ENCODE results near the gene SEBOX. TPM values are rescaled to one million over a fixed set of nuclear protein-coding genes. Genes with fewer than 3 reads are reported as not detected.
A peak's percentile ranks its signal among the peaks of the same experiment; 100 is the strongest.
"Not testable (repeated sequence)": the region's sequence is repeated elsewhere in the genome, so short reads cannot be mapped to it uniquely, and the experiment has no call there.

Gene SEBOX
- total RNA-seq, 1 donor from 2014 or later, result not detected

DNA sequence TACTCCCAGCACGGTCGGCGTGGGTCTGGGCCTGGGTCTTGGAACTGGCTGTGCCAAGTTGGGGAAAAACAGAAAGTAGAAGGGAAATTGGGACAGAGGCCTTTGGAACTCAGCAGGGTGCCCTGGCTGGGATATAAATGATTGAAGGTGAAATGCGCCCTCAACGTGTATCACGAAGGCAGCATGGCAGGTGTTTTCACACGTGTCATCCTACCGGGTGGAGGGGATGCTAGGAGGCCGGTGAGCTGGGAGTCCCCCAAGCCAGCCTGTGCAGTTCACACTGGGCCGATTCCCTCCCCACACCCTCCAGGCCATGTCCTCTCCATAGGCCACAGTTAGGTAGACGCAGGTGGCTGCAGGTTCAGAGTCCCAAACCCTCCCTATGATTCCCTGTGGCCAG is 23.5 kb downstream of the SEBOX start:
- Mint-ChIP-seq H3K4me3 (ENCODE audit: unreplicated experiment) (no peak overlapping the region), H3K9me3 (ENCODE audit: unreplicated experiment) (no peaks in the 10 kb centered on the region), H3K36me3 (ENCODE audit: low read depth, unreplicated experiment) (peaks cover 17% of the 10 kb centered on the region), H3K27me3 (ENCODE audit: low read depth, unreplicated experiment) (no peaks in the 10 kb centered on the region), H3K27ac (ENCODE audit: unreplicated experiment) (no peak overlapping the region), H3K4me1 (ENCODE audit: low read depth, unreplicated experiment) (peaks cover 30% of the 10 kb centered on the region)
- Histone ChIP-seq H3K4me3 (ENCODE audit: insufficient read depth, low read depth, low read length) (no peak overlapping the region), H3K9me3 (ENCODE audit: insufficient read depth, low read depth, low read length) (no peaks in the 10 kb centered on the region), H2AFZ (ENCODE audit: low read depth, low read length) (no peak overlapping the region), H3K27me3 (ENCODE audit: insufficient read depth, low read length) (no peaks in the 10 kb centered on the region), H3K9ac (ENCODE audit: low read length) (no peak overlapping the region), H3K27ac (ENCODE audit: low read depth, low read length) (no peak overlapping the region), H3K4me2 (ENCODE audit: low read length) (no peak overlapping the region), H3K4me1 (ENCODE audit: insufficient read depth, low read length) (peaks cover 42% of the 10 kb centered on the region), H3K79me2 (ENCODE audit: insufficient read depth, low read length) (peaks cover 73% of the 10 kb centered on the region), H3K36me3 (ENCODE audit: insufficient read depth, low read length) (peaks cover 44% of the 10 kb centered on the region), H4K20me1 (ENCODE audit: insufficient read depth, low read length) (peaks cover 80% of the 10 kb centered on the region)
- FAIRE-seq, result no peak
- TF ChIP-seq CTCF (IDR thresholded peaks at IDR 0.05; ENCODE audit: insufficient read depth, low read depth, low read length) (no peak), EZH2 (IDR thresholded peaks at IDR 0.05; ENCODE audit: insufficient read depth, low read length) (no peak)
- no peak for DNase-seq (ENCODE audit: low read depth)

DNA sequence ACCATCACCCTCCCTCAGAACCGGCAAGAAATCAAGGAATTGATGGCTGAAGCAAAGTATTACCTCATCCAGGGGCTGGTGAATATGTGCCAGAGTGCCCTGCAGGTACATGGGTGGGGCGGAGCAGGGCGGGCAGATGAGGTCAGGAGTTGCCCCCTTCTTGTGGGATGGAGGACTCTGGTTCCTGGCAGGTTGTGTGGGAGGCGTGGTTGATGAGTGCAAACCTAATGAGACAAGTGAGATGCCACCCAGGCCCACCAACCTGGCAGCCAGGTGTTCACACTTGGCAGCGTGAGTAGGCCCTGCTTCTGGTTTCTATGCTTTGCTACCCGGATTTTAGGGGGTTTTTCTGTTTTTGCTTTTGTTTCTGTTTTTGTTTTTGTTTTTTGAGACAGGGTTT is 24.6 kb downstream of the SEBOX start:
- H3K4me2 ChIP-seq (ENCODE audit: low read length), result no peak overlapping the region
- Mint-ChIP-seq H3K27ac (ENCODE audit: unreplicated experiment) (no peak overlapping the region), H3K27me3 (ENCODE audit: low read depth, unreplicated experiment) (no peaks in the 10 kb centered on the region), H3K9me3 (ENCODE audit: unreplicated experiment) (no peaks in the 10 kb centered on the region), H3K4me1 (ENCODE audit: low read depth, unreplicated experiment) (peaks cover 23% of the 10 kb centered on the region), H3K4me3 (ENCODE audit: unreplicated experiment) (no peak overlapping the region), H3K36me3 (ENCODE audit: low read depth, unreplicated experiment) (peaks cover 17% of the 10 kb centered on the region)
- no peak overlapping the region for H3K27ac ChIP-seq (ENCODE audit: low read depth, low read length)
- no peak overlapping the region for H3K9ac ChIP-seq (ENCODE audit: low read length)
- no peaks in the 10 kb centered on the region for H3K27me3 ChIP-seq (ENCODE audit: insufficient read depth, low read length)
- peaks cover 69% of the 10 kb centered on the region for H4K20me1 ChIP-seq (ENCODE audit: insufficient read depth, low read length)
- FAIRE-seq, result no peak
- DNase-seq (ENCODE audit: low read depth), result no peak
- peaks cover 31% of the 10 kb centered on the region for H3K4me1 ChIP-seq (ENCODE audit: insufficient read depth, low read length)
- H3K36me3 ChIP-seq (ENCODE audit: insufficient read depth, low read length), result peaks cover 43% of the 10 kb centered on the region
- TF ChIP-seq CTCF (IDR thresholded peaks at IDR 0.05; ENCODE audit: insufficient read depth, low read depth, low read length) (no peak), EZH2 (IDR thresholded peaks at IDR 0.05; ENCODE audit: insufficient read depth, low read length) (no peak)
- peaks cover 81% of the 10 kb centered on the region for H3K79me2 ChIP-seq (ENCODE audit: insufficient read depth, low read length)
- H3K4me3 ChIP-seq (ENCODE audit: insufficient read depth, low read depth, low read length), result no peak overlapping the region
- H3K9me3 ChIP-seq (ENCODE audit: insufficient read depth, low read depth, low read length), result no peaks in the 10 kb centered on the region
- H2AFZ ChIP-seq (ENCODE audit: low read depth, low read length), result no peak overlapping the region

DNA sequence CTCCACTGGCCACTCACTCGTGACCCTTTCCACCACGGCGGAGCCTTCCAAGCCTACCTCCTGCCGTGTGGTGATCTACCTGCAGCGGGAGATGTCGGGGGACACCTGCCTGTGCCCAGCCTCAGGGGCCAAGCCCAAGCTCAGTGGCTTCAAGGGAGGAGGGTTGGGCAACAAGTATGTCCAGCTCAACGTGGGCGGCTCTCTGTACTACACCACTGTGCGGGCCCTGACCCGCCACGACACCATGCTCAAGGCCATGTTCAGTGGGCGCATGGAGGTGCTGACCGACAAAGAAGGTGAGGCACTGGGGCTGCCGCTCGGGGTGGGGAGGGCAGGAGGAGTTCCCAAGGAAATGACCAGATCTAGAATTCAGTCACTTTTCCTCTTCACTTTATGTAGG is 25.6 kb downstream of the SEBOX start:
- Histone ChIP-seq H4K20me1 (ENCODE audit: insufficient read depth, low read length) (peaks cover 64% of the 10 kb centered on the region), H3K4me3 (ENCODE audit: insufficient read depth, low read depth, low read length) (no peak overlapping the region), H3K9ac (ENCODE audit: low read length) (no peak overlapping the region), H3K79me2 (ENCODE audit: insufficient read depth, low read length) (peaks cover 81% of the 10 kb centered on the region), H2AFZ (ENCODE audit: low read depth, low read length) (no peak overlapping the region), H3K9me3 (ENCODE audit: insufficient read depth, low read depth, low read length) (no peaks in the 10 kb centered on the region), H3K27ac (ENCODE audit: low read depth, low read length) (peak overlapping the region; percentile 34), H3K4me1 (ENCODE audit: insufficient read depth, low read length) (peaks cover 27% of the 10 kb centered on the region), H3K36me3 (ENCODE audit: insufficient read depth, low read length) (peaks cover 34% of the 10 kb centered on the region), H3K4me2 (ENCODE audit: low read length) (no peak overlapping the region), H3K27me3 (ENCODE audit: insufficient read depth, low read length) (no peaks in the 10 kb centered on the region)
- Mint-ChIP-seq H3K27me3 (ENCODE audit: low read depth, unreplicated experiment) (no peaks in the 10 kb centered on the region), H3K27ac (ENCODE audit: unreplicated experiment) (no peak overlapping the region), H3K4me1 (ENCODE audit: low read depth, unreplicated experiment) (peaks cover 23% of the 10 kb centered on the region), H3K36me3 (ENCODE audit: low read depth, unreplicated experiment) (peaks cover 14% of the 10 kb centered on the region), H3K4me3 (ENCODE audit: unreplicated experiment) (peak overlapping the region; percentile 65), H3K9me3 (ENCODE audit: unreplicated experiment) (no peaks in the 10 kb centered on the region)
- no peak for DNase-seq (ENCODE audit: low read depth)
- FAIRE-seq, result no peak
- TF ChIP-seq EZH2 (IDR thresholded peaks at IDR 0.05; ENCODE audit: insufficient read depth, low read length) (no peak), CTCF (IDR thresholded peaks at IDR 0.05; ENCODE audit: insufficient read depth, low read depth, low read length) (no peak)

- peaks cover 31% of the 10 kb centered on the region for H3K36me3 ChIP-seq (ENCODE audit: insufficient read depth, low read length)
- not testable (repeated sequence) for H3K27me3 Mint-ChIP-seq (ENCODE audit: low read depth, unreplicated experiment); DNase-seq (ENCODE audit: low read depth); H3K36me3 Mint-ChIP-seq (ENCODE audit: low read depth, unreplicated experiment); H3K9me3 ChIP-seq (ENCODE audit: insufficient read depth, low read depth, low read length); H3K27me3 ChIP-seq (ENCODE audit: insufficient read depth, low read length); H2AFZ ChIP-seq (ENCODE audit: low read depth, low read length); FAIRE-seq; H3K9me3 Mint-ChIP-seq (ENCODE audit: unreplicated experiment); H3K4me3 Mint-ChIP-seq (ENCODE audit: unreplicated experiment)
- Mint-ChIP-seq H3K27ac (ENCODE audit: unreplicated experiment) (peak overlapping the region; percentile 91), H3K4me1 (ENCODE audit: low read depth, unreplicated experiment) (peaks cover 26% of the 10 kb centered on the region)
- peak overlapping the region; percentile 99 for H3K27ac ChIP-seq (ENCODE audit: low read depth, low read length)
- H4K20me1 ChIP-seq (ENCODE audit: insufficient read depth, low read length), result peaks cover 68% of the 10 kb centered on the region
- peak overlapping the region; percentile 99 for H3K9ac ChIP-seq (ENCODE audit: low read length)
- peaks cover 33% of the 10 kb centered on the region for H3K4me1 ChIP-seq (ENCODE audit: insufficient read depth, low read length)
- H3K79me2 ChIP-seq (ENCODE audit: insufficient read depth, low read length), result peaks cover 86% of the 10 kb centered on the region
- H3K4me2 ChIP-seq (ENCODE audit: low read length), result peak overlapping the region; percentile 87
- peak overlapping the region; percentile 21 for H3K4me3 ChIP-seq (ENCODE audit: insufficient read depth, low read depth, low read length)
These were observed 26.2 kb downstream of the SEBOX start for GRCh38 chr17:28338769-28339212.

Data from astrocyte (in vitro differentiated cells and primary cell).